Hepatocyte (in vitro differentiated cells): ENCODE data around the gene CACNA1C.

Source experiments
- CTCF ChIP-seq: fragments of 200-600 bp; sonication (generic); IDR thresholded peaks from 2 replicates; pipeline ENCODE4 v1.5.1; 2016; ENCODE audit warnings: antibody characterized with exemption, mild to moderate bottlenecking; ENCODE audit not compliant: poor library complexity
- EZH2 ChIP-seq: fragments of 200-600 bp; sonication (generic); IDR thresholded peaks from 2 replicates; pipeline ENCODE4 v1.6.1; 2016; ENCODE audit warnings: antibody characterized with exemption, mild to moderate bottlenecking, borderline replicate concordance
- EZH2phosphoT487 ChIP-seq: fragments of 200-600 bp; sonication (generic); IDR thresholded peaks from one replicate; pipeline ENCODE4 v1.6.1; 2018; ENCODE audit warnings: antibody characterized with exemption, mild to moderate bottlenecking, low read depth, moderate library complexity; ENCODE audit not compliant: unreplicated experiment, severe bottlenecking

DNA sequence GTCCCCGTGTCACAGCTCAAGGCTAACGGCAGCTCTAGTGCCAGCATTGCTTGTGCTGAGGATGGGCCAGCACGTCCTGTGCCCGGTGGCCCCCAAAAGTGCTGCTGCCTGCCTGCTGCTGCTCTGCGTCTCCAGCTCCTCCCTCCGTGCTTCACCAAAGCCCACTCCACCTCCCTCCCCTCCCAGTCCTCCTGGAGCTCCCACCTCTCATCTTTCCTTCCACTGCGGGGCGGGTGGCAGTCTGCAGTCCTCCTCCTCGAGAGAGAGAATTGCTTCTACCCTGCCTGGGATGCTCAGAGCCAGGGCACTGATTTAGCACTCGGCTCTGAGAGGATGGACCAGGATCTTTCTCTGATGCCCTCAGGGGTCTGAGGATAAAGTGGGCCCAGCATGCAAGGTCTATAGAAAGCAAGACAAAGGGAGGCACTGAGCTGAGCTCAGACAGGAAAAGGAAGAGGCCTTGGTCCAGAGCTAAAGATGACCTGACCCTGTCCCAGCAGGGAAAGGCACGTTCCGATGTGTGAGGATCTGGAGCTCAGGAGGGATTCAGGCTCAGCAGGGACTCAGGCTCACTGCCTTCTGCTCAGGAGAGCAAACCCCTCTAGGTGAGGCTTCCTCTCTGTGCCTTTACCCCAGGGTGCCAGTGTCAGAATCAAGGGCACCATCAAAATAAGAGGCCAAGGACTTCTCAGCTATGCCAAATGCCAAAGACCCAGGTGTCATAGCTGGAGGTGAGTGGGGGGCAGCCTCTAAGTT is 628.8 kb downstream of the CACNA1C start:
- TF ChIP-seq CTCF (no peak), EZH2 (no peak), EZH2phosphoT487 (no peak)
